Stimulated activated CD4-positive, alpha-beta T cell treated with anti-CD3 and anti-CD28 coated beads, Interleukin-4, amount 100 ng/mL, for 48 hours (primary cell): ENCODE measurements around the gene RASD2.

Experiments used
- DNase-seq, 2 donors: peaks; one replicate each; pipeline ENCODE4 v3.0.0-alpha.2; 2020; ENCODE audit warnings: low read depth in 2 of 2

Gene RASD2

GRCh38 chr22:35582861-35583670, 42.4 kb downstream of the RASD2 start:
- peak; percentile 28 to 33 for DNase-seq

- DNase-seq = no peak
Measured at GRCh38 chr22:35586771-35587170, 46.1 kb downstream of the RASD2 start.

- DNase-seq = no peak
Measured at GRCh38 chr22:35587447-35587870, 46.8 kb downstream of the RASD2 start.

GRCh38 chr22:35587896-35588295, 47.3 kb downstream of the RASD2 start:
- DNase-seq = no peak

GRCh38 chr22:35589071-35589755, 48.6 kb downstream of the RASD2 start:
- DNase-seq = no peak

GRCh38 chr22:35589756-35590093, 49.1 kb downstream of the RASD2 start:
- no peak for DNase-seq

GRCh38 chr22:35590634-35591295, 50.1 kb downstream of the RASD2 start:
- no peak for DNase-seq

- DNase-seq = no peak
Measured at GRCh38 chr22:35591714-35592417, 51.2 kb downstream of the RASD2 start.

- no peak for DNase-seq
Measured at GRCh38 chr22:35592418-35592967, 51.9 kb downstream of the RASD2 start.

GRCh38 chr22:35593071-35593890, 52.6 kb downstream of the RASD2 start:
- DNase-seq = no peak

GRCh38 chr22:35593891-35594470, 53.4 kb downstream of the RASD2 start:
- no peak for DNase-seq

- no peak for DNase-seq
Measured at GRCh38 chr22:35594686-35595085, 54.1 kb downstream of the RASD2 start.

GRCh38 chr22:35596821-35597220, 56.2 kb downstream of the RASD2 start:
- no peak for DNase-seq

GRCh38 chr22:35597692-35598395, 57.2 kb downstream of the RASD2 start:
- no peak for DNase-seq

- DNase-seq = no peak
Measured at GRCh38 chr22:35598396-35598710, 57.7 kb downstream of the RASD2 start.

GRCh38 chr22:35599364-35599763, 58.7 kb downstream of the RASD2 start:
- no peak for DNase-seq

GRCh38 chr22:35600476-35600875, 59.8 kb downstream of the RASD2 start:
- DNase-seq = no peak

GRCh38 chr22:35601013-35601580, 60.5 kb downstream of the RASD2 start:
- DNase-seq = no peak

- no peak for DNase-seq
Measured at GRCh38 chr22:35601743-35602615, 61.3 kb downstream of the RASD2 start.
